Endothelial cell of coronary artery (primary cell): ENCODE results near the gene FBXW8. TPM values are rescaled to one million over a fixed set of nuclear protein-coding genes. Genes with fewer than 3 reads are reported as not detected.

Experiments
- total RNA-seq: library from RNA; depleted of rRNA; stranded (reverse); fragments of >200 nt; gene quantifications from 2 replicates; pipeline ENCODE4 v1.2.3, GENCODE V29; 2014

The FBXW8 gene, protein sequence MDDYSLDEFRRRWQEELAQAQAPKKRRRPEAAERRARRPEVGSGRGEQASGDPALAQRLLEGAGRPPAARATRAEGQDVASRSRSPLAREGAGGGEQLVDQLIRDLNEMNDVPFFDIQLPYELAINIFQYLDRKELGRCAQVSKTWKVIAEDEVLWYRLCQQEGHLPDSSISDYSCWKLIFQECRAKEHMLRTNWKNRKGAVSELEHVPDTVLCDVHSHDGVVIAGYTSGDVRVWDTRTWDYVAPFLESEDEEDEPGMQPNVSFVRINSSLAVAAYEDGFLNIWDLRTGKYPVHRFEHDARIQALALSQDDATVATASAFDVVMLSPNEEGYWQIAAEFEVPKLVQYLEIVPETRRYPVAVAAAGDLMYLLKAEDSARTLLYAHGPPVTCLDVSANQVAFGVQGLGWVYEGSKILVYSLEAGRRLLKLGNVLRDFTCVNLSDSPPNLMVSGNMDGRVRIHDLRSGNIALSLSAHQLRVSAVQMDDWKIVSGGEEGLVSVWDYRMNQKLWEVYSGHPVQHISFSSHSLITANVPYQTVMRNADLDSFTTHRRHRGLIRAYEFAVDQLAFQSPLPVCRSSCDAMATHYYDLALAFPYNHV
- total RNA-seq = 10.1 and 14.7 TPM in 2 replicates

DNA sequence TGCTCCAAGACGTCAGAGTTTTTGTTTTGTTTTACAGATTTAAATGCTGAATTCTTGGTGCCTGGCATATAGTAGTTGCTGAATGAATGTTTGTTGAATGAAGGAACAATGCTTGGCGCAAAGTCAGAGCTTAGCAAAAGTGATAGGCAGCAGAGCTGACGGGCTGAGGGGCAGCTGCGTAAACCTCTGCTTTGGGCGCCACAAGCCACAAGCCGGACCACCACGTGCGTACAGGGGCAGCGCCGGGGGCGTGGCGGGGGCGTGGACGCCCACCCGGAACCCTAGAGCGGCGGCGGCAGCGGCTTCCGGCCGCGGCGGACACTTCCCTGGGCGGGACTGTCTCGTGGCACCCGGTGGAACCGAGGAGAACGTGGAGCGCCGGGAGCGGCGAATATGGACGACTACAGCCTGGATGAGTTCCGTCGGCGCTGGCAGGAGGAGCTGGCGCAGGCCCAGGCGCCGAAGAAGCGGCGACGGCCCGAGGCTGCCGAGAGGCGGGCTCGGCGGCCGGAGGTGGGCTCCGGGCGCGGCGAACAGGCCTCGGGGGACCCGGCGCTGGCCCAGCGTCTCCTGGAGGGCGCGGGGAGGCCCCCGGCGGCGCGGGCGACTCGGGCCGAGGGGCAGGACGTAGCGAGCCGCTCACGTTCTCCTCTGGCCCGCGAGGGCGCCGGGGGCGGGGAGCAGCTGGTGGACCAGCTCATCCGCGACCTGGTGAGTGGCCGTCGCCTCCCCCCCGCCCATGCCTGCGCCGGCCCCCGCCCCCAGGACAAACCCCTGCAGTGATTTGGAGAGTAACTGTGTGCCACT is at the start of gene FBXW8:
Gene FBXW8 (plus strand): TSS at position 306 of the 807 bp plus-strand sequence. CDS start 88 bp downstream, at position 394.

DNA sequence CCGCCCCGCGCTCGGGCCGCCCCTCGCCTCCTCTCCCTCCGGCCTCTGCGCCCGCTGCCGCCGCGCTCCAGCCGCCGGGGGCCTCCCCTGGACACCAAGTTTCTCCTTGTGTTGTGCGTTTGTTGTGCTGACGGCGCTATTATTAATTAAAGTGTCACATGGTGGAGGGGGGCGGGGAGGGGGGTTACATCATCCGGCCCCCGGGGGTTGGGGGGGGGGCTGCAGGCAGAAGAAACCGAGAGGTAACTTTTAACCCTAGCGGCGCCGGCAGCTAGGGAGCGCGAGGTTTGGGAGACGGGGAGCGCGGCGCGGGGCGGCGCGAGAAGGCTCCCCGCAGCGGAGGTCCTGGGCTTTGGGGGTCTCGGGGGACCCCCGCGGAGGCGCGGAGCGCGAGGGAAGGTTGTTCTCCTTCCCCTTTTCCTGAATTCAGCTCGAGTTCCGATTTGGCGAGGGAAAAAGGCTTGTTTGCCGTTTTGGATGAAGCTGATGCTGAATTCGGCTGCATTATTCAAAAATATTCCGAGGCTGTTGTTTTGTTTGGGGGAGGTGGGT is 29.3 kb upstream of the FBXW8 start, which contains the start of gene HRK:
Gene HRK (minus strand): TSS at position 117 of the 552 bp plus-strand sequence. CDS start 134 bp downstream, outside the sequence.

Other genes with a start within 250 kb of the FBXW8 start
- gene SPRING1, start 172.9 kb upstream of the FBXW8 start, total RNA-seq = 18.6 and 22.7 TPM in 2 replicates
- 1.4 and 1.6 TPM in 2 replicates for gene RNFT2, start 172.6 kb upstream of the FBXW8 start, total RNA-seq
- under 0.01 TPM in 1 of 2 replicates, not detected in the other for gene HRK, start 29.5 kb upstream of the FBXW8 start, total RNA-seq
- 0.19 and 0.99 TPM in 2 replicates for gene TESC, start 188.5 kb downstream of the FBXW8 start, total RNA-seq